Ishikawa (cell line): ENCODE data around the gene GANC.

Experiments used
- CEBPB ChIP-seq: IDR thresholded peaks from 2 replicates; pipeline ENCODE4 v1.6.1; 2012
- CREB1 ChIP-seq: IDR thresholded peaks from 2 replicates; pipeline ENCODE4 v1.6.1; 2012; ENCODE audit warnings: low read depth
- EGR1 ChIP-seq: IDR thresholded peaks from 2 replicates; pipeline ENCODE4 v1.6.1; 2012
- EP300 ChIP-seq: IDR thresholded peaks from 2 replicates; pipeline ENCODE4 v1.6.1; 2012; ENCODE audit warnings: borderline replicate concordance
- FOXM1 ChIP-seq: IDR thresholded peaks from 2 replicates; pipeline ENCODE4 v1.6.1; 2012; ENCODE audit warnings: low read depth, borderline replicate concordance
- MAX ChIP-seq: IDR thresholded peaks from 2 replicates; pipeline ENCODE4 v1.6.1; 2012
- NFIC ChIP-seq: IDR thresholded peaks from 2 replicates; pipeline ENCODE4 v1.6.1; 2012
- RAD21 ChIP-seq: IDR thresholded peaks from 2 replicates; pipeline ENCODE4 v1.6.1; 2012; ENCODE audit warnings: low read depth
- TAF1 ChIP-seq: IDR thresholded peaks from 2 replicates; pipeline ENCODE4 v1.6.1; 2012; ENCODE audit warnings: low read depth, mild to moderate bottlenecking
- TCF12 ChIP-seq: IDR thresholded peaks from 2 replicates; pipeline ENCODE4 v1.6.1; 2012; ENCODE audit warnings: low read depth
- TEAD4 ChIP-seq: IDR thresholded peaks from 2 replicates; pipeline ENCODE4 v1.6.1; 2012
- USF1 ChIP-seq: IDR thresholded peaks from 2 replicates; pipeline ENCODE4 v1.6.1; 2012
- YY1 ChIP-seq: IDR thresholded peaks from 2 replicates; pipeline ENCODE4 v1.6.1; 2012; ENCODE audit warnings: low read depth
- ZBTB7A ChIP-seq: IDR thresholded peaks from 2 replicates; pipeline ENCODE4 v1.6.1; 2012; ENCODE audit warnings: low read depth
- TF ChIP-seq, protein P1 (sequence below): IDR thresholded peaks from 2 replicates; pipeline ENCODE4 v1.6.1; 2012; ENCODE audit warnings: low read depth, mild to moderate bottlenecking

Gene GANC

DNA sequence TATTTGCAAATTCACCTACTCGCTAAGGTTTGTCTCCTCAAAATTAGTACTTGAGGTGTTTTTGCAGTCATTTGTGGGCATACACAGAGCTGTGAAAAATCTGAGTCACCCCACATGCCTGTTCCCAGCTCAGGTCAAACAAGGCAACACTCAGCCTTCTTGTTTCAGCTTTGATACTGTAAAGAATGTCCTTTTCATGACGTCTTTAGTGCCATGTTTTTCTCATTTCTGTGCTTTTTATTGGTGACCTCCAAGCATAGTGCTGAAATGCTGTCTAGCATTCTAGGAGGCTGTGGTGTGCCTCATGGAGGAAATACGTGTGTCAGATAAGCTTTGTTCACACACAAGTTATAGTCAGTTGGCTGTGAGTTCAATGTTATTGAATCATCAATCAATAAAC, 95.1 kb downstream of the GANC start:
- TF ChIP-seq EGR1 (no peak), YY1 (no peak), EP300 (no peak), CREB1 (no peak), FOXM1 (no peak), MAX (no peak), TEAD4 (no peak), TAF1 (no peak), NFIC (no peak), USF1 (no peak), ZBTB7A (no peak)
- TF ChIP-seq, protein P1, sequence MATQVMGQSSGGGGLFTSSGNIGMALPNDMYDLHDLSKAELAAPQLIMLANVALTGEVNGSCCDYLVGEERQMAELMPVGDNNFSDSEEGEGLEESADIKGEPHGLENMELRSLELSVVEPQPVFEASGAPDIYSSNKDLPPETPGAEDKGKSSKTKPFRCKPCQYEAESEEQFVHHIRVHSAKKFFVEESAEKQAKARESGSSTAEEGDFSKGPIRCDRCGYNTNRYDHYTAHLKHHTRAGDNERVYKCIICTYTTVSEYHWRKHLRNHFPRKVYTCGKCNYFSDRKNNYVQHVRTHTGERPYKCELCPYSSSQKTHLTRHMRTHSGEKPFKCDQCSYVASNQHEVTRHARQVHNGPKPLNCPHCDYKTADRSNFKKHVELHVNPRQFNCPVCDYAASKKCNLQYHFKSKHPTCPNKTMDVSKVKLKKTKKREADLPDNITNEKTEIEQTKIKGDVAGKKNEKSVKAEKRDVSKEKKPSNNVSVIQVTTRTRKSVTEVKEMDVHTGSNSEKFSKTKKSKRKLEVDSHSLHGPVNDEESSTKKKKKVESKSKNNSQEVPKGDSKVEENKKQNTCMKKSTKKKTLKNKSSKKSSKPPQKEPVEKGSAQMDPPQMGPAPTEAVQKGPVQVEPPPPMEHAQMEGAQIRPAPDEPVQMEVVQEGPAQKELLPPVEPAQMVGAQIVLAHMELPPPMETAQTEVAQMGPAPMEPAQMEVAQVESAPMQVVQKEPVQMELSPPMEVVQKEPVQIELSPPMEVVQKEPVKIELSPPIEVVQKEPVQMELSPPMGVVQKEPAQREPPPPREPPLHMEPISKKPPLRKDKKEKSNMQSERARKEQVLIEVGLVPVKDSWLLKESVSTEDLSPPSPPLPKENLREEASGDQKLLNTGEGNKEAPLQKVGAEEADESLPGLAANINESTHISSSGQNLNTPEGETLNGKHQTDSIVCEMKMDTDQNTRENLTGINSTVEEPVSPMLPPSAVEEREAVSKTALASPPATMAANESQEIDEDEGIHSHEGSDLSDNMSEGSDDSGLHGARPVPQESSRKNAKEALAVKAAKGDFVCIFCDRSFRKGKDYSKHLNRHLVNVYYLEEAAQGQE = no peak

DNA sequence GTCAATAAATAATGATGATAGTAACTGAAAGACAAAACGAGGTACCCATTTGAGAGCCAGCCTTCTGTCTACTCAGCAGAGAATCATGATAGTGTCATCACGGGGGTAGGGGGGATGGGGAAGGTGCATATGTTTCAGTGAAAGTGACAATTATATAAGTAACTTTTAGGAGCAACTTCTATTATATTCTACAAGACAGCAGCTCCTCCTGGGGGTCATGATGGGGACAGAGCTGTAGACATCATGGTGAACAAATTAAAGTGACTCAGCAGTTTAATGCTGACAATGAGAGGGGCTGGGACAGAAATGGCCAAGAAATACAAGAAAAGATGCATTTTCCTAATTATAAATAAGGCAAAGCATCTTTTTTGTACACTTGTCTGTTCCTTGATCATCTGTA, 98.1 kb downstream of the GANC start:
- TF ChIP-seq FOXM1 (no peak), EGR1 (no peak), RAD21 (peak; percentile 22; the same call in 1 of the 2 replicates), TAF1 (no peak), USF1 (no peak)

DNA sequence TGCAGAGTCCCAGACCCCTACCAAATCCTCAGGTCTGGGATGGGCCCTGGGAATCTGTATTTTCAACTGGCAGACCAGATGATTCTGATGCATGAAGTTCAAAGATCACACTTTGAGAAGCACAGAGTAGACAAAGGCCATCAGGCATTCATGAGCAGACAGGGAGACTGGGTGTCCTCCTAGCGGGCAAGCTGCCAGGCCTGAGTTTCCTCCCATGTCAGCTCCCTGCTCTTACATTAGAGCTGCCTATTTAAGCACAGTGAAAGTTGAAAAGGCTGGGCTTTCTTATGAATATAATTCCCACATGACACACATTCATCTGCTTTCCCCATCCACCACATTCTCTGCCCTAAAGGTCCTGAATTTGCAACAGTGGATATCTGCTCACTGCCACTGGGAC, 100.3 kb downstream of the GANC start:
- TF ChIP-seq TEAD4 = no peak
- TF ChIP-seq USF1 = no peak
- TF ChIP-seq ZBTB7A = no peak
- no peak for TF ChIP-seq CEBPB
- no peak for TF ChIP-seq EGR1
- TF ChIP-seq NFIC = no peak
- no peak for TF ChIP-seq FOXM1
- TF ChIP-seq RAD21 = no peak
- TF ChIP-seq TCF12 = no peak
- TF ChIP-seq, protein P1 = no peak
- no peak for TF ChIP-seq YY1
- no peak for TF ChIP-seq EP300
- no peak for TF ChIP-seq TAF1
- no peak for TF ChIP-seq CREB1
- no peak for TF ChIP-seq MAX

DNA sequence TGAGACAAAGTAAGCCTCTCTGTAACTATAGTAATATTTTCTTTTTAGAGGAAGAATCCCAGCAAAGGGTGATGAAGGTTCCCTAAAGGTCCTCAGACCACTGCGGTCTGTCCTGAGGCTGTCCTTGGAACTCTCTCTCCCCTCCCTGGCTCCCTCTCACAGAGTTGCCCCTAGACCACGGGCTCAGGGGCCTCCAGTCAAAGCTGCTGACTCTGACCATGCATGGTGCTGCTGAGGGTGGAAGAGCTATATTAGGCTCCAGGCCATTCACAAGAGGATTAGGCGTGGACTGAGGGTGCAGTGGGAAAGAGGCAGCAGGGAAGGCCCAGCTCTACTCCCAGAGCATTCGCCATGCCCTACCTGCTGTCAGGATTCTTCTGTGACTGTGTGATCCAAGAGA, 100.9 kb downstream of the GANC start:
- TF ChIP-seq RAD21 = no peak
- TF ChIP-seq, protein P1 = no peak
- no peak for TF ChIP-seq USF1
- TF ChIP-seq TCF12 = no peak
- no peak for TF ChIP-seq NFIC
- no peak for TF ChIP-seq CREB1
- TF ChIP-seq ZBTB7A = no peak
- TF ChIP-seq EP300 = no peak
- TF ChIP-seq TEAD4 = no peak
